Chondrocyte (in vitro differentiated cells): ENCODE results near the gene WNT9A. TPM values are rescaled to one million over a fixed set of nuclear protein-coding genes. Genes with fewer than 3 reads are reported as not detected.

Source experiments
- DNase-seq: peaks from one replicate; pipeline ENCODE4 v3.0.0; 2021; ENCODE audit warnings: mixed read lengths, low spot score
- H3K27ac Mint-ChIP-seq: one replicate; pipeline ENCODE4 v1.8.0; 2021; ENCODE audit warnings: mild to moderate bottlenecking, moderate library complexity, mixed read lengths; ENCODE audit not compliant: unreplicated experiment
- H3K27me3 Mint-ChIP-seq: 2 replicates; pipeline ENCODE4 v1.8.0; 2021; ENCODE audit warnings: low read depth, mixed read lengths
- H3K36me3 Mint-ChIP-seq: 2 replicates; pipeline ENCODE4 v1.8.0; 2021; ENCODE audit warnings: low read depth, mixed read lengths
- H3K4me1 Mint-ChIP-seq: 2 replicates; pipeline ENCODE4 v1.8.0; 2021; ENCODE audit warnings: low read depth, mild to moderate bottlenecking, mixed read lengths
- H3K4me3 Mint-ChIP-seq: one replicate; pipeline ENCODE4 v1.8.0; 2021; ENCODE audit warnings: mild to moderate bottlenecking, moderate library complexity, mixed read lengths; ENCODE audit not compliant: unreplicated experiment
- H3K9me3 Mint-ChIP-seq: 2 replicates; pipeline ENCODE4 v1.8.0; 2021; ENCODE audit warnings: low read depth, mixed read lengths
- total RNA-seq: library from RNA; stranded (reverse); gene quantifications from 3 replicates; pipeline ENCODE4 v1.2.1, GENCODE V29; 2021
- TF ChIP-seq, protein P1 (sequence below): fragments of 200-600 bp; sonication (generic); IDR thresholded peaks from 2 replicates; pipeline ENCODE4 v1.5.0; 2021; ENCODE audit warnings: antibody characterized with exemption, mild to moderate bottlenecking, moderate library complexity

Gene WNT9A
- total RNA-seq, 1 donor from 2014 or later: 2.5 TPM

DNA sequence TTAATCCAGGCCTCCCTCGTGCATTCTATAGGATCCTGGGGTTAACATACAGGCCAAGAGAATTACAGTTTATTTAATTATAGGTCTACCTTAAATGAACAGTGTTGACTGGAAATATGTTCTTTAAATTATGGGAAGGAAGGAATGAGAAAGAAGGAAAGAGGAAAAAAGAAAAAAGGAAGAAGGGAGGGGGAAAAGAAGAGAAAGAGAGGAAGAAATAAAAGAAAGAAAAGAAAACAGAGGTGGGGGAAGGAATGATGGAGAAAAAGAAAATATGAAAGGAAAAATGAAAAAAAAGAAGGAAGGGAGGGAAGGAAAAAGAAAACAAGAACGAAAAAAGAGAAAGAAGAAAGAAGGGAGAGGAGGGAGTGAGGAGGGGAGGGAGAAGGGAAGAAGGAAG is 38.5 kb downstream of the WNT9A start:
- H3K4me3 Mint-ChIP-seq: no peak overlapping the region
- peaks cover 13% of the 10 kb centered on the region for H3K4me1 Mint-ChIP-seq
- no peaks in the 10 kb centered on the region for H3K27me3 Mint-ChIP-seq
- H3K9me3 Mint-ChIP-seq: no peaks in the 10 kb centered on the region
- TF ChIP-seq, protein P1, sequence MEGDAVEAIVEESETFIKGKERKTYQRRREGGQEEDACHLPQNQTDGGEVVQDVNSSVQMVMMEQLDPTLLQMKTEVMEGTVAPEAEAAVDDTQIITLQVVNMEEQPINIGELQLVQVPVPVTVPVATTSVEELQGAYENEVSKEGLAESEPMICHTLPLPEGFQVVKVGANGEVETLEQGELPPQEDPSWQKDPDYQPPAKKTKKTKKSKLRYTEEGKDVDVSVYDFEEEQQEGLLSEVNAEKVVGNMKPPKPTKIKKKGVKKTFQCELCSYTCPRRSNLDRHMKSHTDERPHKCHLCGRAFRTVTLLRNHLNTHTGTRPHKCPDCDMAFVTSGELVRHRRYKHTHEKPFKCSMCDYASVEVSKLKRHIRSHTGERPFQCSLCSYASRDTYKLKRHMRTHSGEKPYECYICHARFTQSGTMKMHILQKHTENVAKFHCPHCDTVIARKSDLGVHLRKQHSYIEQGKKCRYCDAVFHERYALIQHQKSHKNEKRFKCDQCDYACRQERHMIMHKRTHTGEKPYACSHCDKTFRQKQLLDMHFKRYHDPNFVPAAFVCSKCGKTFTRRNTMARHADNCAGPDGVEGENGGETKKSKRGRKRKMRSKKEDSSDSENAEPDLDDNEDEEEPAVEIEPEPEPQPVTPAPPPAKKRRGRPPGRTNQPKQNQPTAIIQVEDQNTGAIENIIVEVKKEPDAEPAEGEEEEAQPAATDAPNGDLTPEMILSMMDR: no peak
- H3K27ac Mint-ChIP-seq: no peak overlapping the region
- peaks cover 2% of the 10 kb centered on the region for H3K36me3 Mint-ChIP-seq
- no peak for DNase-seq

DNA sequence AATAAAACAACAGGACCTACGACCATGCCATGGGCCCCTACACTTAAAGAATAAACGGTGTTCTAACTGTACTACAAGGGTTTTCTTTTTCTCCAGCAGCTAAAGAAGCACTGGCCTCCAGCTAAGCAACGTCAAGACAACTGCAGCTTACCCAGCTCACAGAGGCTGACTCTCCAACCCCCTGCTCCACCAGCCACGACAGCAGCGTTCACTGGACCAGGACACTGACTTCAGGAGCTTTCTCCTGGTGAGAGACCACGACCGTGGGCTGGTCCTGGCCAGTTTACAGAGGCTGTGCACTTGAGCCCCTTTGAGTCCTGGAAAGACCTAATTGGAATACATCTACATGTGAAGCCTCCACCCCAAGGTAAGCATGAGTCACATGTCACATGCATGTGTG is 39.4 kb downstream of the WNT9A start:
- Mint-ChIP-seq H3K9me3 (no peaks in the 10 kb centered on the region), H3K27me3 (no peaks in the 10 kb centered on the region), H3K36me3 (peaks cover 2% of the 10 kb centered on the region), H3K4me3 (no peak overlapping the region), H3K27ac (no peak overlapping the region), H3K4me1 (peaks cover 13% of the 10 kb centered on the region)
- DNase-seq: no peak
- TF ChIP-seq, protein P1: no peak

DNA sequence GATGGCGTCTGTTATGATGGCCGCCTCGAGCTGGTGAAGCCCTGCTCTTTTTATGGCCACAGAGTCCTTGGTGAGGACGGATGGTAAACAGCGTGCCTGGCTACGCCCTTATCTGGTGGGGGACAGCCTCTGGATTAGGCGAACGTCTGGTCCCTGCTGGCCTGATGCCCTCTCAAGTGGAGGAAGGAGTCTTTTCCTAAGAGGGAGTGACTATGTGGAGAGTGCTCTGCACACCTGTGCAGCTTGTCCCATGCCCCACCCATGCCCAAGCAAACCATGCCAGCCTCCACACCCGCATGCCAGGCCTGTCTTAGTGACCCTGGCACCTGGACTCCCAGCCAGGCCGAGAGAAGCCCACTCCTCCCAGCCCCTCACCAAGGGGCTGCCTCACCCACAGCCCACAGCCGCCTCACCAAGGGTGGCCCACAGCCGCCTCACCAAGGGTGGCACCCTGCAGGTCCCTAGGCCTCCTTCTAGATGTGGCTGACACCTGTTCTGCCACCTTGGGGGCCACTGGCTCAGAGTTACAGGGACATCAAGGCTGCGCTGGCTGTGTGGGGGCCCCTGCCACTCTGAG is 40.2 kb downstream of the WNT9A start:
- H3K27me3 Mint-ChIP-seq: no peaks in the 10 kb centered on the region

GRCh38 chr1:227906550-227907071 is 41.1 kb downstream of the WNT9A start:
- TF ChIP-seq, protein P1: no peak
- Mint-ChIP-seq H3K4me1 (peaks cover 14% of the 10 kb centered on the region), H3K27ac (no peak overlapping the region), H3K27me3 (no peaks in the 10 kb centered on the region), H3K36me3 (peaks cover 2% of the 10 kb centered on the region), H3K9me3 (no peaks in the 10 kb centered on the region), H3K4me3 (no peak overlapping the region)
- DNase-seq: no peak

More for the DNA sequence above, 40.2 kb downstream of the WNT9A start:
- Mint-ChIP-seq H3K4me1 (peaks cover 9% of the 10 kb centered on the region), H3K9me3 (no peaks in the 10 kb centered on the region), H3K27ac (no peak overlapping the region), H3K4me3 (no peak overlapping the region), H3K36me3 (peaks cover 2% of the 10 kb centered on the region)
- DNase-seq: no peak
- TF ChIP-seq, protein P1: no peak

DNA sequence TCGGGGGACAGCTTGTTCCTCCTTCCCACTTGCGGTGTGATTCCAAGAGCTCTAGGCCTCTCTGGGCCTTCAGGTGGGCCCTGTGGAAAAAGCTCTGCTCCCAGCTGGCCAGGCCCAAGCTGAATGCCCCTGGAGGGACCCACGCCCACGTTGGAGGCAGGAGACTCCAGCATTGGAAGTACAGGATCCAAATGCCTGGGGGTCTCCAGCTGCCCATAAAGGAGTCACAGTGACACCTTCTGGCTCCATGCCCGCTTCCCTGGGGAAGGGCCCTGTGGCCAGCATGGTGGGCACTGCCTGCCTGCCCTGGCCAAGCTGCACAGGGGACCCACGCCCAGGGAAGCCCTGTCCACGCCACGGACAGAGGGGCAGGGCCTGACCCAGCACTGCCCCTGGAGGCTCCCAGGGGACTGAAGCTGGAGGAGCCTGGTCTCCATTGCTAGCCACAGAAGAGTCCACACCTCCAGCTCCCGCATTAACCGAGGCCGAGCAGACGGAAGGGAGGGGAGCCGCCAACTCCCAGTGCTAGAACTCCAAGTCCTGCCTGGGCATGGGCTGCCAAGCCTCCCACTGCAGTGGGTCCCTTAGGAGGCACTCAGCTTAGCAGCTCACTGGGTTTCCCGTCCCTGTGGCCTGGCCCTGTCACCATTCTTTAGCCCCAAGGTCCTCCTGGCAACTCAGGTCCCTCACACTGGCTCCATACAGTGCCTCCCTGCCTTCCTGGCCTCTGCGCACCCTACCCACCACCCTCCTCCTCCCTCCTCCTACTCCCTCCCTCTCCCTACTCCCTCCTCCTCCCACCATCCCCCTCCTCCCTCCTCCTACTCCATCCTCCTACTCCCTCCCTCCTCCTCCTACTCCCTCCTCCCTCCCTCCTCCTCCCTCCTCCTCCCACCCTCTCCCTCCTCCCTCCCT is 41.9 kb downstream of the WNT9A start:
- Mint-ChIP-seq H3K27ac (no peak overlapping the region), H3K4me1 (peaks cover 14% of the 10 kb centered on the region), H3K36me3 (peaks cover 2% of the 10 kb centered on the region), H3K4me3 (no peak overlapping the region), H3K27me3 (no peaks in the 10 kb centered on the region), H3K9me3 (no peaks in the 10 kb centered on the region)
- no peak for DNase-seq
- TF ChIP-seq, protein P1: no peak
